SU-DHL-6 (cell line): ENCODE data around the gene GRXCR2.

Experiments
- H2AFZ ChIP-seq: fragments of 200-600 bp; sonication (generic); 2 replicates; pipeline ENCODE4 v1.6.1; 2014; ENCODE audit warnings: low read depth, mild to moderate bottlenecking, moderate library complexity, mixed read lengths, antibody characterized with exemption, low read length; ENCODE audit not compliant: severe bottlenecking
- H3F3A ChIP-seq: fragments of 200-600 bp; shearing (Covaris generic); 2 replicates; pipeline ENCODE4 v1.6.0; 2016; ENCODE audit warnings: antibody characterized with exemption, mild to moderate bottlenecking; ENCODE audit not compliant: insufficient read depth
- H3K27ac ChIP-seq: fragments of 200-600 bp; sonication (generic); 2 replicates; pipeline ENCODE4 v1.5.1; 2016; ENCODE audit warnings: low read depth, mild to moderate bottlenecking, low read length, moderate library complexity, mixed read lengths
- H3K27me3 ChIP-seq: fragments of 200-600 bp; sonication (generic), shearing (Covaris generic); 2 replicates; pipeline ENCODE4 v1.6.0; 2014; ENCODE audit warnings: mild to moderate bottlenecking, low read length
- H3K36me3 ChIP-seq: fragments of 200-600 bp; sonication (generic); 2 replicates; pipeline ENCODE4 v1.6.1; 2014; ENCODE audit warnings: mild to moderate bottlenecking, low read length, mixed read lengths
- H3K4me2 ChIP-seq: fragments of 300-600, 200-600 bp; shearing (Covaris generic), sonication (generic); 2 replicates; pipeline ENCODE4 v1.6.0; 2014; ENCODE audit warnings: low read length, low read depth, mild to moderate bottlenecking; ENCODE audit not compliant: poor library complexity, severe bottlenecking
- H3K4me3 ChIP-seq: fragments of 200-600 bp; sonication (generic); 2 replicates; pipeline ENCODE4 v1.5.1; 2014; ENCODE audit warnings: antibody characterized with exemption, low read length, mild to moderate bottlenecking, mixed read lengths; ENCODE audit not compliant: insufficient read depth, poor library complexity, severe bottlenecking
- H3K79me2 ChIP-seq: fragments of 200-600 bp; sonication (generic); 2 replicates; pipeline ENCODE4 v1.6.1; 2014; ENCODE audit warnings: mild to moderate bottlenecking, low read length, moderate library complexity; ENCODE audit not compliant: insufficient read depth
- H3K9ac ChIP-seq: fragments of 200-600 bp; sonication (generic); 2 replicates; pipeline ENCODE4 v1.7.0; 2014; ENCODE audit warnings: mild to moderate bottlenecking, low read length
- H3K9me2 ChIP-seq: fragments of 200-600 bp; sonication (generic); replicated peaks from 2 replicates; pipeline ENCODE4 v1.6.1; 2014; ENCODE audit warnings: low read length; ENCODE audit not compliant: insufficient read depth
- H3K9me3 ChIP-seq: fragments of 200-600 bp; sonication (generic); 2 replicates; pipeline ENCODE4 v1.6.1; 2014; ENCODE audit warnings: low read length, mixed read lengths; ENCODE audit not compliant: insufficient read depth
- H4K20me1 ChIP-seq: fragments of 200-600 bp; sonication (generic); 2 replicates; pipeline ENCODE4 v1.6.1; 2014; ENCODE audit warnings: low read depth, mild to moderate bottlenecking, antibody characterized with exemption, low read length, moderate library complexity, mixed read lengths
- CTCF ChIP-seq: fragments of 200-600 bp; sonication (generic); IDR thresholded peaks from one replicate; pipeline ENCODE4 v1.5.1; 2017; ENCODE audit warnings: antibody characterized with exemption, mild to moderate bottlenecking, low read length, moderate library complexity; ENCODE audit not compliant: insufficient read depth, poor library complexity, severe bottlenecking
- EZH2phosphoT487 ChIP-seq: fragments of 200-600 bp; sonication (generic), shearing (Covaris generic); conservative IDR thresholded peaks from 2 replicates; pipeline ENCODE4 v1.6.1; 2018; ENCODE audit warnings: mild to moderate bottlenecking, antibody characterized with exemption, low read length, moderate library complexity, mixed read lengths

GRXCR2 gene

GRCh38 chr5:145872914-145873313 is at the start of gene GRXCR2:
Gene GRXCR2, minus strand, starts transcription at chr5:145873014. Its CDS starts 46 bp downstream, at chr5:145872968.
- no peaks in the 10 kb centered on the region for H3K9me2 ChIP-seq
- no peaks in the 10 kb centered on the region for H3F3A ChIP-seq
- H3K36me3 ChIP-seq: no peaks in the 10 kb centered on the region
- no peaks in the 10 kb centered on the region for H3K27me3 ChIP-seq
- H3K4me3 ChIP-seq: no peak within 1 kb of the TSS
- H3K79me2 ChIP-seq: no peaks in the 10 kb centered on the region
- no peak within 1 kb of the TSS for H3K4me2 ChIP-seq
- H4K20me1 ChIP-seq: no peaks in the 10 kb centered on the region
- no peak for TF ChIP-seq CTCF
- no peak for TF ChIP-seq EZH2phosphoT487
- no peak within 1 kb of the TSS for H2AFZ ChIP-seq
- no peak within 1 kb of the TSS for H3K9ac ChIP-seq
- no peaks in the 10 kb centered on the region for H3K9me3 ChIP-seq
- no peak within 1 kb of the TSS for H3K27ac ChIP-seq

- Histone ChIP-seq H3K4me3 (no peak overlapping the region), H3K27ac (no peak overlapping the region), H3K9me2 (no peaks in the 10 kb centered on the region), H3K4me2 (no peak overlapping the region), H3K27me3 (no peaks in the 10 kb centered on the region), H3K36me3 (no peaks in the 10 kb centered on the region), H2AFZ (no peak overlapping the region), H3F3A (no peaks in the 10 kb centered on the region), H3K9ac (no peak overlapping the region), H4K20me1 (no peaks in the 10 kb centered on the region), H3K79me2 (no peaks in the 10 kb centered on the region), H3K9me3 (no peaks in the 10 kb centered on the region)
- TF ChIP-seq CTCF: no peak
- TF ChIP-seq EZH2phosphoT487: no peak
Measured at GRCh38 chr5:145922059-145922458, 49.2 kb upstream of the GRXCR2 start.

- H3K9me2 ChIP-seq: no peaks in the 10 kb centered on the region
- H3K9me3 ChIP-seq: no peaks in the 10 kb centered on the region
- H3K36me3 ChIP-seq: no peaks in the 10 kb centered on the region
- H3K27me3 ChIP-seq: no peaks in the 10 kb centered on the region
- H3F3A ChIP-seq: no peaks in the 10 kb centered on the region
- H2AFZ ChIP-seq: no peak overlapping the region
- no peaks in the 10 kb centered on the region for H4K20me1 ChIP-seq
- no peak overlapping the region for H3K4me3 ChIP-seq
- no peak overlapping the region for H3K4me2 ChIP-seq
- TF ChIP-seq EZH2phosphoT487 (no peak), CTCF (no peak)
- H3K27ac ChIP-seq: no peak overlapping the region
- H3K79me2 ChIP-seq: no peaks in the 10 kb centered on the region
- H3K9ac ChIP-seq: no peak overlapping the region
Measured at GRCh38 chr5:145921211-145921610, 48.4 kb upstream of the GRXCR2 start.
